WTC11 (cell line): ENCODE results near the gene ZDHHC14.

Experiments used
- CTCF ChIP-seq: fragments of 200-600 bp; IDR thresholded peaks from 2 replicates; pipeline ENCODE4 v1.8.0; 2022; ENCODE audit warnings: antibody characterized with exemption
- FOXJ3 ChIP-seq: sonication (generic); formaldehyde crosslinking; IDR thresholded peaks from 2 replicates; pipeline ENCODE4 v1.9.0; 2021; ENCODE audit warnings: missing genetic modification reagents, mild to moderate bottlenecking, borderline replicate concordance
- IRF1 ChIP-seq: sonication (generic); formaldehyde crosslinking; IDR thresholded peaks from 2 replicates; pipeline ENCODE4 v1.8.0; 2023; ENCODE audit warnings: missing genetic modification reagents
- NFYB ChIP-seq: sonication (generic); formaldehyde crosslinking; conservative IDR thresholded peaks from 2 replicates; pipeline ENCODE4 v1.8.0; 2022; ENCODE audit warnings: low read depth, missing genetic modification reagents
- NR2C2 ChIP-seq: sonication (generic); formaldehyde crosslinking; IDR thresholded peaks from 2 replicates; pipeline ENCODE4 v1.8.0; 2022; ENCODE audit warnings: mild to moderate bottlenecking, missing genetic modification reagents
- PREB ChIP-seq: sonication (generic); formaldehyde crosslinking; IDR thresholded peaks from 2 replicates; pipeline ENCODE4 v1.8.1; 2022; ENCODE audit warnings: mild to moderate bottlenecking, missing genetic modification reagents, moderate library complexity, borderline replicate concordance
- TEAD1 ChIP-seq: sonication (generic); formaldehyde crosslinking; IDR thresholded peaks from 2 replicates; pipeline ENCODE4 v1.8.0; 2022; ENCODE audit warnings: mild to moderate bottlenecking, missing genetic modification reagents
- TP53 ChIP-seq: sonication (generic); formaldehyde crosslinking; IDR thresholded peaks from 2 replicates; pipeline ENCODE4 v1.8.1; 2023; ENCODE audit warnings: mild to moderate bottlenecking, missing genetic modification reagents
- USF2 ChIP-seq: sonication (generic); formaldehyde crosslinking; IDR thresholded peaks from 2 replicates; pipeline ENCODE4 v1.8.1; 2023; ENCODE audit warnings: mild to moderate bottlenecking, missing genetic modification reagents, moderate library complexity
- ZNF263 ChIP-seq: sonication (generic); formaldehyde crosslinking; IDR thresholded peaks from 2 replicates; pipeline ENCODE4 v1.8.1; 2022; ENCODE audit warnings: low read depth, mild to moderate bottlenecking, moderate library complexity, missing genetic modification reagents

- TF ChIP-seq CTCF: no peak
- TF ChIP-seq IRF1 (CRISPR knock-in tag): no peak
- no peak for TF ChIP-seq USF2 (CRISPR knock-in tag)
- TF ChIP-seq ZNF263 (CRISPR knock-in tag): no peak
- no peak for TF ChIP-seq NFYB
- TF ChIP-seq TEAD1 (CRISPR knock-in tag): no peak
- no peak for TF ChIP-seq TP53 (CRISPR knock-in tag)
- TF ChIP-seq NR2C2 (CRISPR knock-in tag): no peak
- TF ChIP-seq PREB: no peak
- no peak for TF ChIP-seq FOXJ3 (CRISPR knock-in tag)
Observed at GRCh38 chr6:157628463-157628862, 247.5 kb downstream of the ZDHHC14 start.
